Breast epithelium (tissue), 4 donors: ENCODE data around the gene PDE4D. TPM values are rescaled to one million over a fixed set of nuclear protein-coding genes. Genes with fewer than 3 reads are reported as not detected.
"Not testable (repeated sequence)": the region's sequence is repeated elsewhere in the genome, so short reads cannot be mapped to it uniquely, and the experiment has no call there.

ENCODE experiments used
- DNase-seq, 2 donors: peaks; one replicate each; pipeline ENCODE4 v3.0.0-alpha.2; 2019; ENCODE audit warnings: low spot score in 2 of 2
- H3K27ac ChIP-seq, 2 donors: fragments of 200-600 bp; sonication (generic) in 1 of 2; one replicate each; pipeline ENCODE4 v1.5.1; 2016 to 2019; ENCODE audit warnings: mild to moderate bottlenecking in 1 of 2
- H3K27me3 ChIP-seq, 2 donors: fragments of 200-600 bp; sonication (generic) in 1 of 2; one replicate each; pipeline versions ENCODE4 v1.5.1 to v1.6.0; 2017 to 2019; ENCODE audit warnings: control low read depth in 1 of 2, mild to moderate bottlenecking in 1 of 2
- H3K36me3 ChIP-seq: fragments of 200-600 bp; one replicate; pipeline ENCODE4 v1.5.1; 2019
- H3K4me1 ChIP-seq, 2 donors: fragments of 200-600 bp; sonication (generic); one replicate each; pipeline ENCODE4 v1.5.1; 2016 to 2019; ENCODE audit warnings: control low read depth in 1 of 2
- H3K4me3 ChIP-seq, 3 donors: fragments of 200-600 bp; sonication (generic); 1 replicate in 2 of 3; 2 replicates in 1 of 3; pipeline ENCODE4 v1.5.1; 2016 to 2019; ENCODE audit warnings: mild to moderate bottlenecking in 3 of 3, moderate library complexity in 2 of 3
- H3K9me3 ChIP-seq, 2 donors: fragments of 200-600 bp; sonication (generic) in 1 of 2; one replicate each; pipeline ENCODE4 v1.5.1; 2016 to 2019; ENCODE audit warnings: control low read depth in 1 of 2
- POLR2A ChIP-seq: fragments of 450-650 bp; IDR thresholded peaks from one replicate; pipeline ENCODE4 v1.6.1; 2016; ENCODE audit warnings: antibody characterized with exemption, mild to moderate bottlenecking, moderate library complexity
- POLR2AphosphoS5 ChIP-seq, 3 donors: sonication (generic); formaldehyde crosslinking; IDR thresholded peaks; one replicate each; pipeline ENCODE4 v1.6.1; 2017; ENCODE audit warnings: antibody characterized with exemption in 3 of 3
- intact Hi-C: fragments of 100-400 bp; cut with DNase I; formaldehyde crosslinking; loops from one replicate; pipeline ENCODE4 v1.15.1; 2023; ENCODE audit warnings: low total_unique reads
- total RNA-seq, 3 donors: library from RNA; depleted of rRNA; stranded (reverse); fragments of >200 nt; gene quantifications; one replicate each; pipeline ENCODE4 v1.1.0, GENCODE V29; 2016
- TF ChIP-seq, protein P1 (sequence below), 3 donors: fragments of 450-650 bp; IDR thresholded peaks; one replicate each; pipeline ENCODE4 v1.5.1; 2016 to 2017; ENCODE audit warnings: antibody characterized with exemption in 3 of 3, mild to moderate bottlenecking in 3 of 3, moderate library complexity in 3 of 3

Gene PDE4D
- total RNA-seq, 3 donors from 2014 or later: 14.4 to 37.4 (median 28.2) TPM

DNA sequence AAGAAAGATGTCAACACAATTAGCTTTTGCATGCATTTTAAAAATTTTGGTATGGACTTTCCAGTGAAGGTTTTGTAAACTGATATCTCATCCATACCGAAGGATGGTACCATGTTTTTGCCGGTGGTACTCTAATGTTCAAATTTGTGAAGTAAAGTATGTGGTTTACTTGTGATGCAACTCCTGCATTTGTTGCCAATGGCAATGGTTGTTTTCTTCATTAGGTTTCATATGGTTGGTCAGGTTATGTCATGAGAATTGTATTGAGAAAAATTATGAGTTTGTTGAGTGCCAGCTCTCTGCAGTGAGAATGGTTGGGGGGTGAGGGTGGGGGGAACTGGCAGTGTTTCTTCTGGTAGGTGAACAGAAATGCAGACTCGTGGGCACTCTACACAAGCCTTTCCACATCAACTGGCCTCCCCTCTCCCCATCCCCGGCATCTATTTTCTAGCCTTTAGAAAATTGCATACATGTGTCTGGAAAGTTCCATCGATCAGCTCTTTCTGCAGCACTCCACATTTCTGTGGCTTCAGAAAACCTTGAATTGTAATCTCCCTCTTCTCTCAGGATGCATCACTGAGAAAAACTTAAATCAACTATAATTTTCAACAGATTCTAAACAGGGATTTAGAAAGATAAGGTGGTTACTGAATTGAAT, 107.7 kb downstream of the PDE4D start:
- H3K4me3 ChIP-seq: no peak overlapping the region
- no peaks in the 10 kb centered on the region for H3K9me3 ChIP-seq
- H3K4me1 ChIP-seq: peaks cover 0 to 3% of the 10 kb centered on the region in 2 donors
- DNase-seq: no peak
- TF ChIP-seq POLR2AphosphoS5 (IDR thresholded peaks at IDR 0.05) (no peak), POLR2A (no peak)
- TF ChIP-seq, protein P1, sequence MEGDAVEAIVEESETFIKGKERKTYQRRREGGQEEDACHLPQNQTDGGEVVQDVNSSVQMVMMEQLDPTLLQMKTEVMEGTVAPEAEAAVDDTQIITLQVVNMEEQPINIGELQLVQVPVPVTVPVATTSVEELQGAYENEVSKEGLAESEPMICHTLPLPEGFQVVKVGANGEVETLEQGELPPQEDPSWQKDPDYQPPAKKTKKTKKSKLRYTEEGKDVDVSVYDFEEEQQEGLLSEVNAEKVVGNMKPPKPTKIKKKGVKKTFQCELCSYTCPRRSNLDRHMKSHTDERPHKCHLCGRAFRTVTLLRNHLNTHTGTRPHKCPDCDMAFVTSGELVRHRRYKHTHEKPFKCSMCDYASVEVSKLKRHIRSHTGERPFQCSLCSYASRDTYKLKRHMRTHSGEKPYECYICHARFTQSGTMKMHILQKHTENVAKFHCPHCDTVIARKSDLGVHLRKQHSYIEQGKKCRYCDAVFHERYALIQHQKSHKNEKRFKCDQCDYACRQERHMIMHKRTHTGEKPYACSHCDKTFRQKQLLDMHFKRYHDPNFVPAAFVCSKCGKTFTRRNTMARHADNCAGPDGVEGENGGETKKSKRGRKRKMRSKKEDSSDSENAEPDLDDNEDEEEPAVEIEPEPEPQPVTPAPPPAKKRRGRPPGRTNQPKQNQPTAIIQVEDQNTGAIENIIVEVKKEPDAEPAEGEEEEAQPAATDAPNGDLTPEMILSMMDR (IDR thresholded peaks at IDR 0.05): no peak
- H3K36me3 ChIP-seq: no peaks in the 10 kb centered on the region
- no peaks in the 10 kb centered on the region for H3K27me3 ChIP-seq
- H3K27ac ChIP-seq: peak overlapping the region; percentile 47 to 68
- intact Hi-C loops: no loop called here

DNA sequence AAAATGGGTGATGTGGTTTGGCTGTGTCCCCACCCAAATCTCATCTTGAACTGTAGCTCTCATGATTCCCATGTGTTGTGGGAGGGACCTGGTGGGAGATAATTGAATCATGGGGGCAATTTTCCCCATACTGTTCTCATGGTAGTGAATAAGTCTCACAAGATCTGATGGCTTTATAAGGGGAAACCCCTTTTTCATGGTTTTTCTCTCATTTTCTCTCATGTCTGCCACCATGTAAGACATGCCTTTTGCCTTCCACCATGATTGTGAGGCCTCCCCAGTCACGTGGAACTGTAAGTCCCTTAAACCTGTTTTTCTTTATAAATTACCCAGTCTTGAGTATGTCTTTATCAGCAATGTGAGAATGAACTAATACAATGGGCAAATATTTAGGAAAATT, 108.8 kb downstream of the PDE4D start:
- H3K36me3 ChIP-seq, intact Hi-C loops, DNase-seq, H3K4me1 ChIP-seq, H3K27me3 ChIP-seq, H3K27ac ChIP-seq, H3K4me3 ChIP-seq, H3K9me3 ChIP-seq: not testable (repeated sequence)

DNA sequence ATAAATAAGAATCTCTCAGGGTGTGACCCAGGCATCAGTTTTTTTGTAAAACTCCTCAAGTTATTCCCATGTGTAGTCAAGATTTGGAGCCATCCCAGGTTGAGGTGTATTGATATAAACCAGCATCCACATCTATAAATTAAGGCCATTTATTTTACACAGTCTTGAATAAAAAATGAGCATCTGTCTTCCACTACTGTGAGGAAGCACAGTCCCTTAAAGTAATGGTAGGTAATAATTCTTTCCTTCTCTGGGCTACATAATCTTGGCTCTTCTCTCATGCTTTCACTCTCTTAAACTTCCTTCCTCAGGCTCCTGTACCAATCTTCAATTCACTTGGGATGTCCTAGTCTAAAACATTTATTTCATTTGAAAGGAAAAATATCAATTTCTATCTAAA, 110.3 kb downstream of the PDE4D start:
- Histone ChIP-seq H3K9me3 (no peaks in the 10 kb centered on the region), H3K4me3 (no peak overlapping the region), H3K36me3 (no peaks in the 10 kb centered on the region), H3K27ac (no peak overlapping the region), H3K27me3 (no peaks in the 10 kb centered on the region), H3K4me1 (peaks cover 0 to 3% of the 10 kb centered on the region in 2 donors)
- TF ChIP-seq, protein P1 (IDR thresholded peaks at IDR 0.05): no peak
- no peak for TF ChIP-seq POLR2A
- TF ChIP-seq POLR2AphosphoS5 (IDR thresholded peaks at IDR 0.05): no peak
- intact Hi-C loops: no loop called here
- no peak for DNase-seq

DNA sequence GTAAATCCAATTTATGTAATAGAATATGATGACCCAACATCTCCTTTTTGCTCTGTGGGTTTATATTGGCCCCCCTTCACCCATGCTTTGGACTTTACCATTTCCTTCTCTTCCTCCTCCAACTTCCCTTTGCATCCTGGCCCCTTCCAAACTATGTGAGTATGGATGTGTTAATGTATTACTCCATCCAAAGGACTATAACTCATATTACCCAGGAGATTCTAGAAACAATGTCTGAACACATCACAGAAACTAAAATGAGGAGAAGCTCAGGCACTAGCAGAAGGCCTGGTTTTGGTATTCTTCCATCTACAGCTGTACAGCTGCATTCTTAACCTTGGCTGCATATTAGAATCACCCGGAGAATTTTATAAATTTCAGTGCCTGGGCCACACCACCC, 110.7 kb downstream of the PDE4D start:
- no peak overlapping the region for H3K27ac ChIP-seq
- H3K27me3 ChIP-seq: no peaks in the 10 kb centered on the region
- DNase-seq: no peak
- H3K4me1 ChIP-seq: peaks cover 0 to 3% of the 10 kb centered on the region in 2 donors
- no peaks in the 10 kb centered on the region for H3K9me3 ChIP-seq
- TF ChIP-seq POLR2A (no peak), POLR2AphosphoS5 (IDR thresholded peaks at IDR 0.05) (no peak)
- TF ChIP-seq, protein P1 (IDR thresholded peaks at IDR 0.05): no peak
- H3K4me3 ChIP-seq: no peak overlapping the region
- intact Hi-C loops: no loop called here
- no peaks in the 10 kb centered on the region for H3K36me3 ChIP-seq

DNA sequence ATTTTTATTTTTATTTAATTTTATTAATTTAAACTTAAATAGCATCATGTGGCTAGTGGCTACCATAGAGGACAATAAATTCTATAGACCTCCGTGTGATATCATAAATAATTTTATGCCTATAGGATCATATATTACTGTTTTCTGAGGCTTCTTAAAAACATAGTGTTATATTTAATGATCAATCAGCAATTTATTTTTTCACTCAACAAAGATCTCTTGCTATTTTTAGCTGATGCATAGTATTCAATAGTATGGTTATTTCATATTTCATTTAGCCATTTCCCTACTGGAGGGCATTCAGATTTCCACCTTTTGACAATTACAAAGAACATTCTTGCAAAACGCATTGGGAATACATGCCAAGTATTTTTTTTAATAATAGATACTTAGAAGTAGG, 114.1 kb downstream of the PDE4D start:
- no peaks in the 10 kb centered on the region for H3K9me3 ChIP-seq
- H3K27me3 ChIP-seq: no peaks in the 10 kb centered on the region
- no peak for DNase-seq
- H3K36me3 ChIP-seq: no peaks in the 10 kb centered on the region
- intact Hi-C loops: no loop called here
- H3K4me3 ChIP-seq: no peak overlapping the region
- no peak overlapping the region for H3K27ac ChIP-seq
- H3K4me1 ChIP-seq: no peaks in the 10 kb centered on the region
- TF ChIP-seq POLR2AphosphoS5 (IDR thresholded peaks at IDR 0.05) (no peak), POLR2A (no peak)
- TF ChIP-seq, protein P1 (IDR thresholded peaks at IDR 0.05): no peak
